Measurements from ENCODE around the gene BEND5. TPM values are rescaled to one million over a fixed set of nuclear protein-coding genes. Genes with fewer than 3 reads are reported as not detected.

The BEND5 gene
- total RNA-seq, 1 donor = 0.72 TPM

DNA sequence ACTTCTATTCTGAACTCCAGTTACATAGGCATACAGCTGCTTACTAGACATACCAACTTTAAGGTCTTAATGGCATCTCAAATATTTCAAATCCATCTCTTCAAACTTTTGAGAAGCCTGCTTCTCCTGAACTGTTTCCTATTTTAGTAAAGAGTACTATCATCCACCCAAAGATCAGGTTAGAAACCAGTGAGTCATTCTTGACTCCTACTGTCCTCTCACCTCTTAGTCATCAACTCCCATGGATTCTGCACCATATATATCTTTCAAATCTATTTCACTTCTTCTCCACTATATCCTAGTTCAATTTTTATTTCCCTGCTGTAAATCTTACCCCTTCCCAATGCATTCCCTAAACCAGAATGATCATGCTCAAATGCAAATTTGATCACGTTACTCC lies 18.1 kb upstream of the BEND5 start:
- H3K4me1 ChIP-seq (ENCODE audit: insufficient read depth, low read length) = no peaks in the 10 kb centered on the region
- no peaks in the 10 kb centered on the region for H3K36me3 ChIP-seq (ENCODE audit: insufficient read depth, low read length)
- no peak for DNase-seq (ENCODE audit: insufficient read length, low spot score, missing footprints)
- no peak overlapping the region for H2AFZ ChIP-seq (ENCODE audit: low read length)
- TF ChIP-seq, protein P1, sequence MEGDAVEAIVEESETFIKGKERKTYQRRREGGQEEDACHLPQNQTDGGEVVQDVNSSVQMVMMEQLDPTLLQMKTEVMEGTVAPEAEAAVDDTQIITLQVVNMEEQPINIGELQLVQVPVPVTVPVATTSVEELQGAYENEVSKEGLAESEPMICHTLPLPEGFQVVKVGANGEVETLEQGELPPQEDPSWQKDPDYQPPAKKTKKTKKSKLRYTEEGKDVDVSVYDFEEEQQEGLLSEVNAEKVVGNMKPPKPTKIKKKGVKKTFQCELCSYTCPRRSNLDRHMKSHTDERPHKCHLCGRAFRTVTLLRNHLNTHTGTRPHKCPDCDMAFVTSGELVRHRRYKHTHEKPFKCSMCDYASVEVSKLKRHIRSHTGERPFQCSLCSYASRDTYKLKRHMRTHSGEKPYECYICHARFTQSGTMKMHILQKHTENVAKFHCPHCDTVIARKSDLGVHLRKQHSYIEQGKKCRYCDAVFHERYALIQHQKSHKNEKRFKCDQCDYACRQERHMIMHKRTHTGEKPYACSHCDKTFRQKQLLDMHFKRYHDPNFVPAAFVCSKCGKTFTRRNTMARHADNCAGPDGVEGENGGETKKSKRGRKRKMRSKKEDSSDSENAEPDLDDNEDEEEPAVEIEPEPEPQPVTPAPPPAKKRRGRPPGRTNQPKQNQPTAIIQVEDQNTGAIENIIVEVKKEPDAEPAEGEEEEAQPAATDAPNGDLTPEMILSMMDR (IDR thresholded peaks at IDR 0.05; ENCODE audit: extremely low read depth, low read depth, low read length) = no peak
- no peak overlapping the region for H3K4me3 ChIP-seq (ENCODE audit: insufficient read depth, low read length)
- no peak overlapping the region for H3K4me2 ChIP-seq (ENCODE audit: insufficient read depth, low read length)
- no peaks in the 10 kb centered on the region for H3K27me3 ChIP-seq (ENCODE audit: insufficient read depth, low read length)
- H3K79me2 ChIP-seq (ENCODE audit: insufficient read depth, low read length) = no peaks in the 10 kb centered on the region
- H4K20me1 ChIP-seq (ENCODE audit: insufficient read depth, low read length) = no peaks in the 10 kb centered on the region
- H3K27ac ChIP-seq (ENCODE audit: low read depth, low read length) = no peak overlapping the region
- no peaks in the 10 kb centered on the region for H3K9me3 ChIP-seq (ENCODE audit: low read depth, low read length)

DNA sequence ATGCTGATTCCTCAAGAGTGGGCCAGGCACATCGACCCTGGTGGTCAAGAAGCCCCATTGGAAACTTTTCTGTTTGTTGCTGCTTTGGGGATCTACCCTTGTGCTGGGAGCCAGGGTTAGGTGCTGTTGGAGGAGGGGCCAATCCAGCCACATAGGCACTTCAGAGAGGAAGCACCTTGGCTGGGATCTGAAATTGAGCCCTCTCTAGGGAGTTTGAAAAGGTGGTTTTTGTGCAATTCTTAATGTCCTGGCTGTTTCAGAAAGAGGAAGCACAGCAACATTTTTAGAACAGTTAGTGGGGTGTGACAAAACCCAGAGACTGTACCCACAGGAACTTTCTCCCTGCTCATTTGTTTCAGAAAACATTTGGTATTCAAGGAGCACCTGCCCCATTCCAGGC lies 17.2 kb upstream of the BEND5 start:
- Histone ChIP-seq H2AFZ (ENCODE audit: low read length) (no peak overlapping the region), H3K27ac (ENCODE audit: low read depth, low read length) (no peak overlapping the region), H3K36me3 (ENCODE audit: insufficient read depth, low read length) (no peaks in the 10 kb centered on the region), H3K4me3 (ENCODE audit: insufficient read depth, low read length) (no peak overlapping the region), H3K4me1 (ENCODE audit: insufficient read depth, low read length) (no peaks in the 10 kb centered on the region), H3K27me3 (ENCODE audit: insufficient read depth, low read length) (no peaks in the 10 kb centered on the region), H3K79me2 (ENCODE audit: insufficient read depth, low read length) (no peaks in the 10 kb centered on the region), H4K20me1 (ENCODE audit: insufficient read depth, low read length) (no peaks in the 10 kb centered on the region), H3K4me2 (ENCODE audit: insufficient read depth, low read length) (no peak overlapping the region), H3K9me3 (ENCODE audit: low read depth, low read length) (no peaks in the 10 kb centered on the region)
- no peak for DNase-seq (ENCODE audit: insufficient read length, low spot score, missing footprints)
- TF ChIP-seq, protein P1 (IDR thresholded peaks at IDR 0.05; ENCODE audit: extremely low read depth, low read depth, low read length) = no peak

- no peak overlapping the region for H2AFZ ChIP-seq (ENCODE audit: low read length)
- no peak overlapping the region for H3K4me3 ChIP-seq (ENCODE audit: insufficient read depth, low read length)
- H3K4me1 ChIP-seq (ENCODE audit: insufficient read depth, low read length) = no peaks in the 10 kb centered on the region
- H3K79me2 ChIP-seq (ENCODE audit: insufficient read depth, low read length) = no peaks in the 10 kb centered on the region
- no peak overlapping the region for H3K27ac ChIP-seq (ENCODE audit: low read depth, low read length)
- H3K36me3 ChIP-seq (ENCODE audit: insufficient read depth, low read length) = no peaks in the 10 kb centered on the region
- H3K27me3 ChIP-seq (ENCODE audit: insufficient read depth, low read length) = no peaks in the 10 kb centered on the region
- no peak overlapping the region for H3K4me2 ChIP-seq (ENCODE audit: insufficient read depth, low read length)
- H4K20me1 ChIP-seq (ENCODE audit: insufficient read depth, low read length) = no peaks in the 10 kb centered on the region
- DNase-seq (ENCODE audit: insufficient read length, low spot score, missing footprints) = no peak
- no peaks in the 10 kb centered on the region for H3K9me3 ChIP-seq (ENCODE audit: low read depth, low read length)
- TF ChIP-seq, protein P1 (IDR thresholded peaks at IDR 0.05; ENCODE audit: extremely low read depth, low read depth, low read length) = no peak
Measured at GRCh38 chr1:48792961-48793360, 16.3 kb upstream of the BEND5 start.

DNA sequence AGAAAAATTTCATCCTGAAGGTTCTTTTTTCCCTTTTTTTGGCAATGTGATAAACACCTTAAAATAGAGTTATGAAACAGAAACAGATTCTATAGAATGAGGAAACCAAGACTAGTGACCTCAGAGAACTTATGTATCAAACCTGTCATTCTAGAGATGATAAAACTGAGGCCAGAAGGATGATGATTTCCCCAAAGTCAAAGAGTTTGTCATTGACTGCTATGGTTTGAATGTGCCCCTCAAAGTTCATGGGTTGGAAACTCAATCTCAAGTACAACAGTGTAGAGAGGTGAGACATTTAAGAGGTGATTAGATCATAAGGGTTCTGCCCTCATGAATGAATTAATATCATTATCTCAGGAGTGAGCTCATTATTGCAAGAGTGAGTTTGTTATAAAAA lies 13.7 kb upstream of the BEND5 start:
- H2AFZ ChIP-seq (ENCODE audit: low read length) = no peak overlapping the region
- no peak overlapping the region for H3K27ac ChIP-seq (ENCODE audit: low read depth, low read length)
- no peaks in the 10 kb centered on the region for H3K36me3 ChIP-seq (ENCODE audit: insufficient read depth, low read length)
- no peak overlapping the region for H3K4me3 ChIP-seq (ENCODE audit: insufficient read depth, low read length)
- TF ChIP-seq, protein P1 (IDR thresholded peaks at IDR 0.05; ENCODE audit: extremely low read depth, low read depth, low read length) = no peak
- H3K79me2 ChIP-seq (ENCODE audit: insufficient read depth, low read length) = no peaks in the 10 kb centered on the region
- no peaks in the 10 kb centered on the region for H3K27me3 ChIP-seq (ENCODE audit: insufficient read depth, low read length)
- DNase-seq (ENCODE audit: insufficient read length, low spot score, missing footprints) = no peak
- H4K20me1 ChIP-seq (ENCODE audit: insufficient read depth, low read length) = no peaks in the 10 kb centered on the region
- no peak overlapping the region for H3K4me2 ChIP-seq (ENCODE audit: insufficient read depth, low read length)
- no peaks in the 10 kb centered on the region for H3K4me1 ChIP-seq (ENCODE audit: insufficient read depth, low read length)
- H3K9me3 ChIP-seq (ENCODE audit: low read depth, low read length) = no peaks in the 10 kb centered on the region

All from osteoblast (primary cell).